Muscle of arm (tissue), 12 donors: ENCODE results near the gene MMP14. TPM values are rescaled to one million over a fixed set of nuclear protein-coding genes. Genes with fewer than 3 reads are reported as not detected.

Experiments
- DNase-seq: peaks from one replicate; pipeline ENCODE4 v3.0.0-alpha.2; 2013
- polyA plus RNA-seq, 12 donors: library from polyadenylated mRNA; unstranded; fragments of 120-200 nt; gene quantifications; one replicate each; pipeline ENCODE4 v1.2.1, GENCODE V29; 2013; ENCODE audit not compliant: insufficient read length in 12 of 12

MMP14 gene
- polyA plus RNA-seq, 12 donors, result 114 to 285 (median 170) TPM; not detected in 1

DNA sequence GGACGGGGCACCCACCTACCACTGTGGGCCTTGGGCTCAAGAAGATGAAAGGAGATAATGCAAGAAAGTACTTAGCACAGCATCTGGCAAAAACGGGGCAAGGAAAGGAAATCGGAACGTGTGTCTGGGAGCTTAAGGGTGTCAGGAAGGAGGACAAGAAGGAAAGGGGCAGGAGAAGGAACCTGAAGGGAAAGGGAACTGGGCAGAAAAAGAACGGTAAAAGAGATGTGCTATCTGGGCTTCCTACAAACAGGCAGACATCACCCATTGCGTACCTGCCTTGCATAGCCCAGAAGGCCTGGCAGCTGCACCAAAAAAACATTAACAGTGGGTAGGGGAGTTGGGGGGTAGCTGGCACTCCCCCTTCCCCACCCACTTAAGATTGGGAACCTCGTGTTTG lies 45.7 kb downstream of the MMP14 start:
- no peak for DNase-seq

DNA sequence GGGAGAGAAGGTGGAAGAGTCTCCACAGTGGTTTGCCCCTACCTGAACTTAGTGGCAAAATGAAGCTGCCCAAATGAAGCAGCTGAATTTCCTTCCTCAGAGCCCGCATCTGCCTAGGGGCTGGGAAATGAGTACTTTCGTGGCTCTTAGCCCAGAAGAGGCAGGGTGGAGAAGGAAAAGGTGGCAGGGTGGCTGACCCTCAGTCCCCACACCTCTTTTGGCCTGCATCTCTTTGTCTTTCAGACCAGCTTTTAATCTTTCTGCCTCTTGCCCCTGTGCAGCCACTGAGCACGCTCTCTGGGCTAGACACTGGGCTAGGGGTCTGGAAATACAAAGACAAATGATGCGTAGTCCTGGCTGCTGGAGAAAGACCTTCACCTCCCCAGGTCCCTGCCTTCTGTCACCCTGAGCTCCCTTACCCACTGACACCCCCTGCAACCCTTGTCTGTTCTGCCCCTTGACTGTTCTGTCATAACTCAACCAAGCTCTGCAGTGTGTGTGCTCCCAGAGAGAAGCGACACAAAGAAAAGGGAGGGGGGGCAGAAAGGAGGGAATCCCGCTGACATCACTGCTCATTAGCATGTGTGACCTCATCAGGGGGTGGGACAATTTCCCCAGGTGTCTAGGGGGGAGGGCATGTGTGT lies 46.3 kb downstream of the MMP14 start:
- no peak for DNase-seq

DNA sequence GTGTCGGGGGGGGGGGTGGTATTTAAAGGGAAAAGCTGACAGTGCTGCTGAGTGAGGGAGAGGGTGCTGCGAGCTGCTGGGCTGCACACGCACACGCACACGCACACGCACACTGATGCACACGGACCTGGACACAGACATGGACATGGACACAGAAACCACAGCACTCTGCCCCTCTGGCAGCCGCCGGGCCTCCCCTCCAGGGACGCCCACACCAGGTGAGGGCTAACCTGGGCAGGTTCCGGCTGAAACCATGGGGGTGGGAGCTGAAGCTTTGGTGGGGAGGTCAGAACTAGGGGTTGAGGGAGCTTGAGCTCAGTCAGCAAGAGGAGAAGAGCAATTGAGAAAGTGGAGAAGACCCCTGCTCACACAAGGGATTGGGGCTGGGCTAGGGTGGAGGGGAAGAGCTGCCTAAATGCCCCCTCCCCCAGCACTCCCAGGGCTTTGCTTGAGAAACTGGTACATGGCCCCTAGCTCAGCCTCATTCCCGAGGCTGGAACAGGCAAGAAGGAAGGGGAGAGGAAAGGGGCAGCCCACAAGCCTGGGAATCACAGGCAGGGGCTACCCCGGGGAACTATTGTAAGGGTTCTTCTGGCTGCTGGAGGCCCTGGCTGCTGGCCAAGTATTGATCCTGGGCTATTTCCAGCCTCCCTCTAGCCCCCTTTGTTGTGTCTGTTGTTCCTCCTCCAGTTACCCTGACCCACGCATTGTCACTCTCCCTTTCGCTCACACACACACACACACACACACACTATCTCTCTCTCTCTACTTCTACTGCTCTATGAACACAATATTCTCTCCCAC lies 47.0 kb downstream of the MMP14 start, which contains the start of gene REM2:
Gene REM2, plus strand, starts transcription at position 50 of the 804 bp plus-strand sequence. Its CDS starts 66 bp downstream, at position 116.
- DNase-seq, result no peak

DNA sequence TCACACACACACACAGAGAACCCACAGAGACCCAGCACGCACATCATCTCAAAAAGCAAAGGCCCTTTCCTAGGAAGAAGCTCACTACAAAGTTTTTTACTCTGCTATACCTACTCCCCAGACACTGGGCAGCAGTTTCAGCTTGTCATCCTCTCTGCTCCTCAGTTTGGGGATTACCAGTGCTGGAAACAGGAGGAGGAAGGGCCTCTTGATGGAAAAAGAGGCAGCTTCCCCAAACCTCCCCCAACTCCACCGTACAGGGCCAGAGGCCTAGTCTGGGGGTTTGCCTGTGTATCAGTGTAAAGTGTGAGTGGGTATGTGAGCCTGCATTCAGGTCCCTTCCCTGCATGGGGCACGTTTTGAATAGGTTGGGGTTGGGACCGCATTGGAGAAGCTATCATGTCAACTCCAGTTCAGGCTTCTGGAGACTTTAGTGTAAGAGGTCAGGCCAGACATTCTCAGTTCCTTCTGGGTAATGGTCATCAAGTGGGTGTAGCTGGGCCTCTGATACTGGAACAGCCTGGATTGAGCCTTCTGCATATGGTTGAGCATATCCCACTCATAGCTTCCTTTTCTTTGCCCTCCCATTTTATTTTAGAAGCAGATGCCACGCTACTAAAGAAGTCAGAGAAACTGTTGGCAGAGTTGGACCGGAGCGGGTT lies 47.8 kb downstream of the MMP14 start:
- DNase-seq, result no peak

DNA sequence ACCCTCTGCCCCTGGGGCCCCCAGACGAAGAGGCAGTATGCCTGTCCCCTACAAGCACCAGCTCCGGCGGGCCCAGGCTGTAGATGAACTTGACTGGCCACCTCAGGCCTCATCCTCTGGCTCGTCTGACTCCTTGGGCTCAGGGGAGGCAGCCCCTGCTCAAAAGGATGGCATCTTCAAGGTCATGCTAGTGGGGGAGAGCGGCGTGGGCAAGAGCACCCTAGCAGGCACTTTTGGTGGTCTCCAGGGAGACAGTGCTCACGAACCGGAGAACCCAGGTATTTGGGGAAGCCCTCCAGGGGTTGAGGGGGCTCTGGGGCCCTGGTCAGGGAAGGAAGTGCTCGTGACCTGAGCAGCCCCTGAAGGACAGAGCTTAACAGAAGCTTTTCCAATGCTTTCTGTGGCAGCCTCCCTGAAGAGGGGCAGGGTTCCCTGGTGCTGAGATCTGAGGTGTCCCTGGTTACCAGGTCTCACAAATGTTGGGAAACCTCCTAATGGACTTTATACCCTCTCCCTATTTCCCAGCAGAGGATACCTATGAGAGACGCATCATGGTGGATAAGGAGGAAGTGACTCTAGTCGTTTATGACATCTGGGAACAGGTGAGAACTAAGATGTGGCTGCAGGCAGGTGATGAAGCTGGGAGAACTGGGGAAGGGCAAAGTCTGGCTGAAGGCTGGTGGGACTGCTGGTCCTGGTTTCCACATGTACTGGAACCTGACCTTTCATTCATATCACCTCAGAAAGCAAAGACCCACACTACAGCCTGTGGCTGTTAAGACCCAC lies 48.5 kb downstream of the MMP14 start:
- no peak for DNase-seq

DNA sequence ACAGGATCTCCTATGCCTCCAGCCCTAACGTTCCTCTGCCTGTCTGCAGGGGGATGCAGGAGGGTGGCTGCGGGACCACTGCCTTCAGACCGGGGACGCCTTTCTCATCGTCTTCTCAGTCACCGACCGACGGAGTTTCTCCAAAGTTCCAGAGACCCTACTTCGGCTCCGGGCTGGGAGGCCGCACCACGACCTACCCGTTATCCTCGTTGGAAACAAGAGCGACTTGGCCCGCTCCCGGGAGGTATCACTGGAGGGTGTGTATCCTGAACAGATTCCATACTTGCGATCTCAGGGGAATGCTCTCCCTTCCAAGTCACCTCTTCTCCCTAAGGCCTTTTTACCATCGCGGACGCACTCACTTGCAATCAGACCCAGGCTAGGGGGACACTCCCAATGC lies 49.6 kb downstream of the MMP14 start:
- no peak for DNase-seq

DNA sequence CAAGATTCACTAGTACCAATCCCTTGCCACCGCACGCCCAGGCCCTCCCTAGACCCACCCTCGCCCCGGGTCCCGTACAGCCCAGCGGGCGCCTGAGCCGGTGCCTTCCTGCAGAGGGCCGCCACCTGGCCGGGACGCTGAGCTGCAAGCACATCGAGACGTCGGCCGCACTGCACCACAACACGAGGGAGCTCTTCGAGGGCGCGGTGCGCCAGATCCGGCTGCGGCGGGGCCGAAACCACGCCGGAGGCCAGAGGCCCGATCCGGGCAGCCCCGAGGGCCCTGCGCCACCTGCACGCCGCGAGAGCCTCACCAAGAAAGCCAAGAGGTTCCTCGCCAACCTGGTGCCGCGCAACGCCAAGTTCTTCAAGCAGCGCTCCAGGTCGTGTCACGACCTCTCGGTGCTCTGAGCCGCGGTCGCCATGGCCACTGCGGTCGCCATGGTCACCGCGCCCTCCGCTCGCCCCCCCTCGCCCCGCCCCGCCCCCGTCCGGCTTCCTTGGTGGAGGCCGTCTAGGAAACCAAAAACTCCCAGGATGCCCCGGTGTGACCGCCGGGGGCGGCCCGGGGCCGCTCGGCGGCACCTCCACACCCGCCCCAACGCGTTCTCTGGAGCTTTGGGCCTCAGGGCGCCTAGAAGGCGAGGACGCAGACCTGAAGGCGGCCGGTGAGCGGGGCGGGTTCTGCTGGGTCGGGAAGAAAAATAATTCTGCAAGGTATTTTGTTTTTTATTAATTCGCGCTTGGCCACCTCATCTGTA lies 50.3 kb downstream of the MMP14 start:
- peak; percentile 45 for DNase-seq

DNA sequence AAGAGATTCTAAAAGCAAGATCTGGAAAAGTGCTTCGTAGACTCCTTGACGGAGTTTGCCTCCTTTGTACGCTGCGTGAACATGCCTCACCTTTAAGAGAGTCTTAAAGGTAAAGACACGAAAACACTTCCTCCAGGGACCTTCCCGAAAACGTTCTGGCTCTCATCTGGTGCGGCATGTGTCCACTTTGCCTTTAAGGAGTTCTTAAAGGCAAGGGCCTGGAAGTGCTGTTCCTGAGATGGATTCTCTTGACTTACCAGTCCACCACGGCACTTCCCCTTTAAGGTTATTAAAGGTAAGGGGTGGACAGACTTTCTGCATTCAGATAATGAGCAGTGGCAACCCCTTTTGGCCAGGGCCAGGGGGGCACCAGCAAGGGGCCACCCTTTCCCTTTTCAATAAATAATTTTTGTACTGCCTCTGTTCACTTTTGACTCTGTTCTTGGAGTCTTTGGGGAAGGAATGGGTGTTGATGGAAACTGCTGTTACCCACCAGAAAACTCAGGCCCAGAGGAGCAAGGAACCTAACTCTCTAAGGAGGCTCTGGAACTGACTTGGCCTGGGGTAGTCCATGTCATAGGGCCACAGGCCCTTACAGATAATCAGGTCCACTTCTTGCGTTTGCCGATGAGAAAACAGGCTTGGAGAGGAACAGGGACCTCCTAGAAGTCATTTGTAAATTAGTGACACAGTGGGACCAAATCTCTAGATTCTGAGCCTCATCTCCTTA lies 51.0 kb downstream of the MMP14 start:
- peak; percentile 34 for DNase-seq

DNA sequence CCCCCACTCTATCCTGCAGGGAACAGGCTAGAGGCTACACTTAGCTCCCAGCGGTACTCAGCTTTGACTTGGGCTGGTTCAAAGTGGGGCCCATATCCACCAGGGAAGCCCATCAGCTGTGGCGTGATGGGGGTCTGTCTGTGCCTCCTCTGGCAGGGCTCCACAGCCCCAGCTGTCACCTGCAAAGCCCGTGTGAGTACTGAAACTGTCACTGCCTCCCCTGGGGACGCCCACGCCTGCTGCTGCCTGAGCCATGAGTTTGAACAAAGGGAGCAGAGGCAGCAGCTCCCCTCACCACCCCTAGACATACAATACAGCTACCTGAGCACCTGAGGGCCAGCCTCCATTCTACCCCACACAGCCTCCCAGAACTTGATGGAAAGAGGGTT lies 51.6 kb downstream of the MMP14 start:
- no peak for DNase-seq

DNA sequence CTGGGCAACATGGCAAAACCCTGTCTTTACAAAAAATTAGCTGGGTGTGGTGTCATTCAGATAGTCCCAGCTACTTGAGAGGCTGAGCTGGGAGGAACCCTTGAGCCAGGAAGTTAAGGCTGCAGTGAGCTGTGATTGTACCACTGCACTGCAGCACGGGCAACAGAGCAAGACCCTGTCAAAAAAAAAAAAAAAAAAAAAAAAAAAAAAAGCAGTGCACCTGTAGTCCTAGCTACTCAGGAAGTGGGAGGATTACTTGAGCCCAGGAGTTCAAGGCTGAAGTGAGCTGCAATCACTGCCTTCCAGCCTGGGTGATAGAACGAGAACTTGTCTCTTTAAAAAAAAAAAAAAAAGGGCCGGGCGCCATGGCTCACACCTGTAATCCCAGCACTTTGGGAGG lies 52.3 kb downstream of the MMP14 start:
- DNase-seq, result no peak

DNA sequence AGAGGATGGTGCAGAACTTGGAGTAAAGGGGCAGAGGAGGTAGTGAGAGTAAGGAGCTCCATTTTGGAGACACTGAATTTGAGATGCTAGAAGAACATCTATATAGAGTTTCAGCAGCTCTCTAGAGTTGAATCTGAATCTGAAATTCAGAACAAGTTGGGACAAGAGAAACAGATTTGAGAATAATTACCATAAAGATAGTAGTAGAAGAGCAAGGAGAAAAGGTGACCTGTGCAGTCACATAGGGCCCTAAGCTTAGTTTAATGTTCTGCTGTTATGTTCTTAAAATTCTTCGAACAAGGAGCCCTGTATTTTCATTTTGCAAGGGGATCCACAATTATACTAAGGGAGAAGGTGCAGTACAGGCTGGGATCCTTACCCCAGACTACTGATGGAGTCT lies 54.0 kb downstream of the MMP14 start:
- no peak for DNase-seq

DNA sequence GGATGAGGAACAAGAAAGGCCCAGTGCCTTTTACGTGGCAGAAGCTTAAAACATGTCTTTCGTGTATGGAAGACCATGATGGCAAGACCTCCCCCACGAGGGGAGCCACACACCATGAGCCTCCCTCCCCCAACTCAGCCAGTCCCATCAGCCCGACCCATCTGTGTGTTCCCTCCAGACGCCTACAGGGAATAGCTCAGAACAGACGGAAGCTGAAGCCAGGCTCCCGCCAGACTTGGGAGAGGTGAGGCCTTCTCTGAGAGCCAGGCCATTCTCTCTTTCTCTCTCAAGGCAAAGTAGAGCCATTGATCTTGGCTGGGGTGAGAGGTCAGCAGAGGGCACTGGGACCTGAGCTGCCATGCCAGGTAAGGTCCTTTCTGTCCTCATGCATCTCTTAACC lies 56.1 kb downstream of the MMP14 start:
- no peak for DNase-seq

DNA sequence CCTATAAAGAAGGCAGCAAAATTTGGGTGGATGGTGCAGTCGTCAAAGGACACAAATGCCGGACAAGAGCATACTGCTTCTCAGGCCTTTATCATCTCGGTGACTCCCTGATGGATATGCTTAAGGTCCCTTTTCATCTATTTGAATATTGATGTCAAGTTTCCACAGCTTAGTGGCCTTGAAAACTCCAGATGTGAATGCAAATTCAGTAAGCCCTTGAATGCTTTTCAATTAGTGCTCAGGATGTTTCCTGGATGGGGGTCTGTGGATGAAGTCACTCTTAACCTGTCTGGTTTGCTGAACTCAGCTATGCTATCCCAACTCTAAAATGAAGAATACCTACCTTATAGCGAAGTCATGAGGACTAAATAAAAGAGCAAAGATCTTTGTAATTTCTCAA lies 57.3 kb downstream of the MMP14 start:
- DNase-seq, result no peak

DNA sequence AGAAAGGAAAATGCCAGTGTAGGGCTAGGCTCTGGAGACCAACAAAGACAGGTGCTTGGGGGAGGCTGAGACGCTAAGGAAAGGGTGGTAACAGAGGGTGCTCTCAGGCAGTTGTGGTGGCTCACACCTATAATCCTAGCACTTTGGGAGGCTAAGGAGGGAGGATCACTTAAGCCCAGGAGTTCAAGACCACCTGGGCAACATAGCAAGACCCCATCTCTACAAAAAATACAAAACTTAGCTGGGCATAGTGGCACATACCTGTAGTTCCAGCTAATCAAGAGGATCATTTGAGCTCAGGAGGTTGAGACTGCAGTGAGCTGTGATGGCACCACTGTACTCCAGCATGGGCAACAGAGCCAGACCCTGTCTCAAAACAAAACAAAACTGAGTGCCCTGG lies 59.0 kb downstream of the MMP14 start:
- DNase-seq, result no peak

DNA sequence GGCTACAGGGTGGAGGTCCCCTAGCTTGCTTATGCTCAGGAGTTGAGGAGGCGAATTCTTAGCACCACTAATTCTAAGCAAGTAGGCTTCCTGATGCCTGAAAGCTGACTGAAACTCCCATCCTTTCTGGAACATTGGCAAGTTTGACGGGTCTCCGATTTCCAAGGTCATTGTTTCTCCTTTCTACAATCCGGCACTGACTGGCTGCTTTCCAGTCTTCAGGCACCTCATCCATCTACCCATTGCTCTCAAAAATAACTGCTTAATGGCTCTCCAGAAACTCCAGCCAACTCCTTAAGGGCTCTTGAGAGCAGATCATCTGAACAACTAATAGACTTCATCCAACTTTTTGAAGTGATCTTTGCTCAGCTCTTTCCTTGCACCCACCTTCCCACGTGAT lies 60.0 kb downstream of the MMP14 start:
- DNase-seq, result no peak

DNA sequence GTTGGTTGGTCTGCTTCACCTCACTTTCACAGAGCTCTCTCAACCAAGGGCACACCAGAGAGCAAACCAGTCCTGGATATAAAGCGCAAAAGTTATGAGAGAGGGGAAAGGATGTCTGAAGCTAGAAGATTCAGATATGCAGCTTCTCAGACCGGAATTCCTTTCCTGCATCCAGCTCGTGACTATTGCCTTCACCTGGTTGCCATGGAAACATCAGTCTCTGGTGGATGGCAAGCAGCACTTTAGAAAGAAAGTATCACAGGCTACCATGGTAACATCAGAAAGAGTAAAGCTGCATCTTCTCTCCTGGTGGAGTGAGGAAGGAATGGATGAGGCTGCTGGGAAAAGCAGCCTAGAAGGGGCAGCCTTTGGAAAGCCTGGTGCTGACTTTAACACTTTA lies 60.4 kb downstream of the MMP14 start:
- DNase-seq, result no peak

DNA sequence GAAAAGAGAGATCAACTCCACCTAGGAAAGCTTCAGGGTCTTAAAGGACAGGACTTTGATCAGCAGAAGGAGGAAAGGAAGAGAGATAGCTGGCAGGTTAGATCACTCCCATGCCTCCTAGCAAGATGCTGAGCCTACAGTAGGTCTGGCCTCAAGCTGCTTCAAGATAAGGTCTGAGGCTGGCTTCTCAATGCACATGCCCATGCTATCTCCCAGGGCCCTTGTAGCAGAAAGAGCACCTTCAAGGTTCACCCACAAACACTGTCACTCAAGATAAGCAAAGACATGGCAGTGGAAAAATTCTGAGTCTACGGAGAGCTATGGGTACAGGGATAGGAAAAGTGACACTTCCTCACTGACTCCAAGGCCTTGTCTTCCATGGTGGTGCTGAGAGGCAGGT lies 61.0 kb downstream of the MMP14 start:
- DNase-seq, result no peak
